ENCODE results near the gene ADAP1.
A peak's percentile ranks its signal among the peaks of the same experiment; 100 is the strongest.

The ADAP1 gene

GRCh38 chr7:997404-998395 is 43.2 kb upstream of the ADAP1 start:
- in situ Hi-C loops (cut with HindIII; ENCODE audit: low sequenced_read_pairs), result loop anchor here (25.0 kb wide), 1 partner anchor 165 kb away; the partner anchor contains the start of gene ZFAND2A
- no peak overlapping the region for H3K4me3 ChIP-seq (ENCODE audit: low read depth, low read length)
- DNase-seq (ENCODE audit: low read depth), result no peak
- no peak for TF ChIP-seq CTCF (IDR thresholded peaks at IDR 0.05; ENCODE audit: low read depth, low read length, missing control alignments)

- H3K4me3 ChIP-seq (ENCODE audit: low read depth, low read length), result no peak overlapping the region
- no peak for DNase-seq (ENCODE audit: low read depth)
- TF ChIP-seq CTCF (IDR thresholded peaks at IDR 0.05; ENCODE audit: low read depth, low read length, missing control alignments), result no peak
- in situ Hi-C loops (cut with HindIII; ENCODE audit: low sequenced_read_pairs), result loop anchor here (25.0 kb wide), 1 partner anchor 166 kb away; the partner anchor contains the start of gene ZFAND2A
Observed at GRCh38 chr7:996079-996872, 41.8 kb upstream of the ADAP1 start.

- in situ Hi-C loops (cut with HindIII; ENCODE audit: low sequenced_read_pairs), result loop anchor here (25.0 kb wide), 1 partner anchor 167 kb away; the partner anchor contains the start of gene ZFAND2A
- DNase-seq (ENCODE audit: low read depth), result no peak
- no peak overlapping the region for H3K4me3 ChIP-seq (ENCODE audit: low read depth, low read length)
- TF ChIP-seq CTCF (IDR thresholded peaks at IDR 0.05; ENCODE audit: low read depth, low read length, missing control alignments), result no peak
Observed at GRCh38 chr7:995571-995970, 41.1 kb upstream of the ADAP1 start.

GRCh38 chr7:994592-995308 is 40.3 kb upstream of the ADAP1 start:
- no peak for TF ChIP-seq CTCF (IDR thresholded peaks at IDR 0.05; ENCODE audit: low read depth, low read length, missing control alignments)
- DNase-seq (ENCODE audit: low read depth), result no peak
- H3K4me3 ChIP-seq (ENCODE audit: low read depth, low read length), result no peak overlapping the region
- in situ Hi-C loops (cut with HindIII; ENCODE audit: low sequenced_read_pairs), result loop anchor here (25.0 kb wide), 1 partner anchor 168 kb away; the partner anchor contains the start of gene ZFAND2A

- no peak overlapping the region for H3K4me3 ChIP-seq (ENCODE audit: low read depth, low read length)
- in situ Hi-C loops (cut with HindIII; ENCODE audit: low sequenced_read_pairs), result loop anchor here (25.0 kb wide), 1 partner anchor 169 kb away; the partner anchor contains the start of gene ZFAND2A
- TF ChIP-seq CTCF (IDR thresholded peaks at IDR 0.05; ENCODE audit: low read depth, low read length, missing control alignments), result peak; percentile 99
Observed at GRCh38 chr7:992709-993607, 38.5 kb upstream of the ADAP1 start.

More at GRCh38 chr7:992709-993607, 38.5 kb upstream of the ADAP1 start:
- DNase-seq (ENCODE audit: low read depth), result peak; percentile 88

Data from astrocyte of the cerebellum (primary cell).